ENCODE results near the gene POLE3.
"Not testable (repeated sequence)": the region's sequence is repeated elsewhere in the genome, so short reads cannot be mapped to it uniquely, and the experiment has no call there.

The POLE3 gene, protein sequence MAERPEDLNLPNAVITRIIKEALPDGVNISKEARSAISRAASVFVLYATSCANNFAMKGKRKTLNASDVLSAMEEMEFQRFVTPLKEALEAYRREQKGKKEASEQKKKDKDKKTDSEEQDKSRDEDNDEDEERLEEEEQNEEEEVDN
- 76.3 to 97.4 reads per million in 2 donors for total RNA-seq

- DNase-seq, result peak; percentile 87
Observed at GRCh38 chr9:113410207-113410864, at the start of gene POLE3, which contains the start of gene C9orf43. Gene POLE3 (minus strand): TSS chr9:113410675. CDS start chr9:113410293, 382 bp downstream. Gene C9orf43 (plus strand): TSS chr9:113410747. CDS start chr9:113413494, 2,747 bp downstream.

GRCh38 chr9:113456235-113456634, 45.8 kb upstream of the POLE3 start:
- no peak for DNase-seq

GRCh38 chr9:113454914-113455761, 44.7 kb upstream of the POLE3 start:
- DNase-seq, result no peak

DNA sequence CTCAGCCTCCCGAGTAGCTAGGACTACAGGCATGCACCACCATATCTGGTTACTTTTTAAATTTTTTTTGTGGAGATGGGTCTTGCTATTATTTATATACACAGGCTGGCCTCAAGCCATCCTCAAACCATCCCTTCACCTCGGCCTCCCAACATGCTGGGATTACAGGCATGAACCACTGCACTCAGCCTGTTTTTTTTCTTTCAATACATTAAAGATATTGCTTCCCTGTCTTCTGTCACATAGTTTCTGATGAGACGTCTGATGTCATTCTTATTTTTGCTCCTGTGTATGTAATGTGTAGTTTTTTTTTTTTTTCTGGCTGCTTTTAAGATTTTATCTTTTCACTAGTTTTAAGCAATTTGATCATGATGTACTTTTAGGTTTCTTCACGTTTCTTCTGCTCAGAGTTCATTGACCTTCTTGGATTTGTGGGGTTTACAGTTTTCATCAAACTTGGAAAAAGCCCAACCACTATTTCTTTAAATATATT, 41.7 kb upstream of the POLE3 start:
- no peak for DNase-seq

- DNase-seq, result no peak
Observed at GRCh38 chr9:113449376-113449775, 38.9 kb upstream of the POLE3 start.

- DNase-seq, result no peak
Observed at GRCh38 chr9:113446323-113446740, 35.9 kb upstream of the POLE3 start.

DNA sequence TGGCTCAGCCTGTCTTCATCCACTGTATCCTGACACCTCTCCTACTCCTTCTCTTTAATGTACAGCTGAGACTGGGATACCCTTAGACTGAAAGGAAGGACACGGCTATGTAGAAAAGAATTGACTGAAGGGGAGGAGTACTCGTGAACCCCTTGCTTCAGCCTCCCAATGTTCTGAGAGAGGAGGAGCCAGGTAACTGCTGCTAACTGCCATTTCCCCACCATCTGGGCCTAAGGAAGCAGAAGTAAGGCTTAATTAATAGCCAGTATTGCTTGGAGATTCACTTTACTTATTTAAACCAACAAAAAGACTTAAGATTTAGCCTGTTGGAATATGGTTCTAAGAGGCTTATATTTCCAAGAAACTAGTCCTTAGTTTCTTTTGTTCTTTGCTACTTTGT, 34.3 kb upstream of the POLE3 start:
- DNase-seq, result no peak

GRCh38 chr9:113437716-113438115, 27.2 kb upstream of the POLE3 start:
- DNase-seq, result not testable (repeated sequence)

DNA sequence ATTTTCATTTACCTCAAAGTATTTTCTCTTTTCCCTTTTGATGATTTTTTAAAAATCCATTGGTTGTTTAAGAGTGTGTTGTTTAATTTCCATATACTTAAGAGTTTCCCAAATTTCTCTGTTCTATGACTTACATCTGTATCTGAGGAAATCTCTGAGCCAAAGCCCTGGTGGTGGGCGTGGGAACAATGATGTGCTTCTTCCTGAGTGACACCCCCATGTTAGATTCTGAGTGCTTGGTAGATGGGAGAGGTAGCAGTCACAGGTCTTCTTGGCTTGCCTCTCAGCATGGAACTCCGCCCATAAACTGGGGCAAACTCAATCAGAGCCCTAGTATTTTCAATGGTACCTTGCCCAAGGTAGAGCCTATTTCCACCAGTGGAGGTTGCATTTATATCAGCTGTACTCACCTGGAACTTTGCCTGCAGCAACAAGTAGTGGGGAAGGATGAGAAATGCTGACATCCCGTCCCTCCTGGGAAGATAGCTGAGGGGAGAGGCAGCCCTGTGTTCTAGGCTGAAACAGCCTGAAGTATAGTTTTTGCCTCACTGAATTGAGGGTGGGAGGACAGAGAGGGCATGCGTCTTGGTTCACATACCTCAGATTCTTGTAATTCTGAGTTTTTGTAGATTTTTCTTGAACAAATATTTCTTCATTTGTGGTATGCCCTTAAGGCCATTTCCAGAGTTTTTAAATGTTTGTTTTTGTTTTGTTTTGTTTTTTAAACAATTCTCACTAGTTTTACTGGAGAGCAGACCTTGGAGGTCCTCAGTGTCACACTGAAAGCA, 26.4 kb upstream of the POLE3 start:
- no peak for DNase-seq

GRCh38 chr9:113431191-113431590, 20.7 kb upstream of the POLE3 start:
- no peak for DNase-seq

- DNase-seq, result no peak
Observed at GRCh38 chr9:113428062-113428615, 17.7 kb upstream of the POLE3 start.

GRCh38 chr9:113427629-113428028, 17.2 kb upstream of the POLE3 start:
- no peak for DNase-seq

DNA sequence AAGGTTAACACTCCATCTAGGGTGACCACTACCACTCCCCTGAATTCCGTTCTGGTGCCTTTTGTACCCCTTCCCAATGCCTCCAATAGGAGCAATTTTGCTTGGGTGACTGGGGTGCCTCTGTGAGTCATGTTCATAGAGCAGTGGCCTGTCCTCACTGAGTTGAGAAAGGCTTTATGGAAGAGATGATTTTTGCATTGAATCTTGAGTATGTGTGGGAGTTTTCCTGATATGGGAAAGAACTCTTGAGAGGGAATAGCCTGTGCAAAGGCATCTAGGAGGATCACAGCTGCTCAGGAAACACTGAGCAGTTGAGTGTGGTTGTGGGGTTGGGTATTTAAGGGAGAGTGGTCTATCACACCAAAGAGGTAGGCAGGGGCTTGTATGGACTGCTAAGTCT, 16.2 kb upstream of the POLE3 start:
- DNase-seq, result no peak

DNA sequence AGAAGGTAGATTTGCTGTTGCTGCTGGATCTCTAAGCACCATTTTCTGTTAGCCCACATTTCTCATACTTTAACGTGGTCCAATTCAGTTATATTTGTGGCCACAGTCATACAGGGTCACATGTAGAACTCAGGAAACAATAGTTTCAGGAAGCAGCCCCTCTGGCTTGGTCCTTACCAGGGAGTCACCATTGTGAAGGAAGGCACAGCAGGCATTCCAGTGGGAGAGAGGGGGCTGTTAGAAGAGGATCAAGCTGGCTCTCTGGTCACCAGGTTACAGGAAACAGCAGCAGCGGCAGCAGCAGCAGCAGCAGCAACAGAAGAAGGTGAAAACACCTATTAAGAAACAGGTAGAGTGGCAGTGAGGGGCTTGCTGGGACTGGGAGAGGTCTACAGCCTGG, 14.6 kb upstream of the POLE3 start:
- DNase-seq, result no peak

DNA sequence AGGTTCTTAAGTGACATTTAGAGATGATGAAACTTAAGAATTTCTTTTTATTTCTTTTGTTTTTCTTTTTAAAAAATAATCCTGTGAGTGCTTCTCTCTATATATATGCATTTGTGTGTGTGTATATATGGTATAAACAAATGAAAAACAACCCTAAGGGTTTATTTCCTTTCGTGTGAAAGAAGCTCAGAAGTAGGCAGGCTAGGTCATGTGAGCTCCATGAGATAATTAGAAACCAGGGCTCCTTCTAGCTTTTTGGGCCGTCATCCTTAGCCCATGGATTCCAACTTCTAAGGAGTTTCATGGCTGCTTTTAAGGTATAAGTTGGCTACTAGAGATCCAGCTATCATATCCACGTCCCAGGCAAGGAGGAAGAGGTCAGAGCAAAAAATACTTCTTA, 11.3 kb upstream of the POLE3 start:
- no peak for DNase-seq

DNA sequence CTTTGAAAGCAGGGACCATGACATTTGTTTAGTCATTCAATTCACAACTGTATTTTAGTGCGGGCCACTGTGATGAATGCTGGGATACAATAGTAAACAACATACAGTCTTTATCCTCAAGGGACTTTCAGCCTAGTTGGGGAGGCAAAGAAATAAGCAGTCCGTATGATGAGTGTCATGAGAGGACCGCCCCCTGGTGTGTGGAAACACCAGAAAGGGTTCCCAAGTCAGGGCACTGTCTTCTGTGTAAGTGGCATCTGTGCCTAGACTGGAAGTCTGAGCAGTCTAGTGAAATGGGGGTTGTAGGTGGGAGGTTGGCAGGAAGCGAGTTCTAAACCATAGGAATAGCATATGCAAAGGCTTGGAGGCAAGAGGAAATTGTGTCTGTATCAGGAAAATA, 6.9 kb upstream of the POLE3 start:
- no peak for DNase-seq

DNA sequence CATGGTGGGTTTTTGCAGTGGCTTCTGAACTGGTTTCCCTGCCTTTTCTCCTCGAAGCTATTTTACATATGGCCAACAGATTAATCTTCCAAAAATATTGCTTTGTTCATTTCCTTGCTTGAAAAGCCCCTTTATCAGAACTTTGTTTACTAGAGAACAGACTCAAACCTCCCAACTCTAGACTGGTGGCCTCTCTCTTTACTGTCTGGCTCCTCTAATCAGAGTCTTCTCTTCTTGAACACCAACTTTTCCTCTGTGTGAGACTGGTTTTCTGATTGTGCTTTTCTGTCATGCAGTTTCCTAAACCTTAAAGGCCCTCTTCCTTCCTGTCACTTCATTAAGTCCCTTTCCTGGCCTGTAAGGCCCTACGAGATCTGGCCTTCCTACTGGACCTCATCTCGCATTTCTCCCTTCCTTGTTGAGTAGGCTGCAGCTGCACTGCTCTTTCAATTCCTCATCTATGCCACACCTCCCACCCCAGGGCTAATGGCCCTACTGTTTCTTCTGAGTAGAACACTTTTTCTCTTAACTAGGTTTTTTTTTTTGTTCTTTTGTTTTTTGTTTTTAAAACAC, 5.8 kb upstream of the POLE3 start:
- DNase-seq, result no peak

- DNase-seq, result no peak
Observed at GRCh38 chr9:113409883-113410206, 630 bp downstream of the POLE3 start.

GRCh38 chr9:113409481-113409880, 994 bp downstream of the POLE3 start:
- no peak for DNase-seq

DNA sequence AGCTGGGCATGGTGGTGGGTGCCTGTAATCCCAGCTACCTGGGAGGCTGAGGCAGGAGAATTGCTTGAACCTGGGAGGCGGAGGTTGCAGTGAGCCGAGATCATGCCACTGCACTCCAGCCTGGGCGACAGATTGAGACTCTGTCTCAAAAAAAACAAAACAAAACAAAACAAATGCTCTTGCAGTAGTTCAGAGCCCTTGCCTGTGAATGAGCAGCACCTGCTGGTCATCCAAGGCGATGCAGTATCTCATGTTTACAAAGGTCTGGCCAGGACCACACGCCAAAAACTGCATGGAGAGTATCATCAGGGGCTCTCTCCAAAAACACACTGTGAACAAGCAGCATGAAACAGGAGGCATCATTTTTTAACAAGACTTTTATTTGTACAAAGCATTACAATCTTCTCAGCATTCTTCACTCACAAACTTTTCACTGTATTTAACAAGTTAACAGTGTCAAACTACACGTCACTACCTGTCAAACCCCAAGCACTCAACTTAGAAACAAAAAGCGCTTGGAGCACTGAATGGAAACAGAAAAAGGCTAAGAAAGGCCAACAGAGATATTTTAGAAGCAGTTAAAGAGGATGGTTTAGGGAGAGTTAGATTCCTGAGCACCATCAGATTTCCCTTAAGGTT, 3.5 kb downstream of the POLE3 start:
- not testable (repeated sequence) for DNase-seq

DNA sequence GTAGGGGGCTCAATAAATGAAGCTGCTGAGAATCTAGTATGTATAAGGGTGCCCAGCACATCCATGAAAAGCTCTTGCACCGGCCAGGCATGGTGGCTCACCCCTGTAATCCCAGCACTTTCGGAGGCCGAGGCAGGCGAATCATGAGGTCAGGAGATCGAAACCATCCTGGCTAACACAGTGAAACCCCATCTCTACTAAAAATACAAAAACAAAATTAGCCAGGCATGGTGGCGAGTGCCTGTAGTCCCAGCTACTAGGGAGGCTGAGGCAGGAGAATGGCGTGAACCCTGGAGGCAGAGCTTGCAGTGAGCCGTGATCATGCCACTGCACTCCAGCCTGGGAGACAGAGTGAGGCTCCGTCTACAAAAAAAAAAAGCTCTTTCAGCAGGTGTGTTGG, 4.1 kb downstream of the POLE3 start:
- not testable (repeated sequence) for DNase-seq

DNA sequence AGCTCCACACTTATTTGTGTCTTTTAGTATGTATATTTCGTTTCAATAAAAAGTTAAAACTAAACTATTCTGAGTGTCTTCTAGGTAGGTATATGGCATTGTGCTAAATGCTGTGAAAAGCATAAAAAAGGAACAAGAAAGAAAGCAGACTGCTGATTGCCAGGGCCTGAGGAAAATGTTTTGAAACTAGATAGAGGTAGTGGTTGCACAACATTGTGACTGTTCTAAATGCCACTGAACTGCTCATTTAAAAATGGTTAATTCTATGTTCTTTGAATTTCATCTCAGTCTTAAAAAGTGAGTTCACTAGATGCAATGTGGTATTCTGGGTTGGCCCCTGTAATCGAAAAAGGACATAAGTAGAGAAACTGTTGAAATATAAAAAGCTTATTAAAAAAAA, 6.8 kb downstream of the POLE3 start:
- DNase-seq, result no peak
